Measurements from ENCODE around the gene ACER3. TPM values are rescaled to one million over a fixed set of nuclear protein-coding genes. Genes with fewer than 3 reads are reported as not detected.

The ACER3 gene
- total and polyA plus RNA-seq, 2 of the 4 experiments (the other 2 are of a cell fraction) = 3.5 to 10.0 TPM

GRCh38 chr11:76997512-76997911, 136.8 kb downstream of the ACER3 start:
- Histone ChIP-seq H3K4ac (ENCODE audit: low read depth, low read length) (no peak overlapping the region), H3K9me3 (ENCODE audit: control insufficient read depth, insufficient read depth, low read length) (no peaks in the 10 kb centered on the region), H4K20me1 (ENCODE audit: insufficient read depth, low read length) (no peaks in the 10 kb centered on the region), H3K18ac (ENCODE audit: low read depth, low read length) (no peak overlapping the region), H3K4me2 (ENCODE audit: low read depth, low read length) (no peak overlapping the region), H2BK120ac (ENCODE audit: low read depth, low read length) (no peak overlapping the region), H3K14ac (replicated peaks; ENCODE audit: low read depth, low read length) (no peak overlapping the region), H2AK9ac (replicated peaks; ENCODE audit: low read depth, low read length, poor library complexity) (no peak overlapping the region), H3K4me1 (ENCODE audit: control insufficient read depth, insufficient read depth, low read length) (no peaks in the 10 kb centered on the region), H4K5ac (ENCODE audit: low read depth, low read length) (no peak overlapping the region), H4K91ac (ENCODE audit: insufficient read depth, low read depth, low read length) (no peak overlapping the region), H3K56ac (ENCODE audit: extremely low read depth, insufficient read depth, low read length) (no peak overlapping the region), H2BK5ac (ENCODE audit: low read depth, low read length, poor library complexity, severe bottlenecking) (no peak overlapping the region), H2BK15ac (ENCODE audit: low read depth, low read length) (no peak overlapping the region), H2AK5ac (ENCODE audit: low read depth, low read length) (no peak overlapping the region), H3K27ac (ENCODE audit: insufficient read depth, low read length) (no peak overlapping the region), H2AFZ (replicated peaks; ENCODE audit: low read length, poor library complexity) (no peak overlapping the region), H3K23ac (ENCODE audit: low read depth, low read length) (no peak overlapping the region), H3K36me3 (ENCODE audit: control insufficient read depth, insufficient read depth, low read length) (no peaks in the 10 kb centered on the region), H3K4me3 (ENCODE audit: insufficient read depth, low read depth, low read length) (no peak overlapping the region), H3K9ac (ENCODE audit: low read depth, low read length) (no peak overlapping the region), H3K27me3 (ENCODE audit: control insufficient read depth, insufficient read depth, low read length) (no peaks in the 10 kb centered on the region), H3K9me1 (ENCODE audit: insufficient read depth, low read length) (no peaks in the 10 kb centered on the region), H2BK20ac (ENCODE audit: low read depth, low read length) (no peak overlapping the region), H3K79me1 (ENCODE audit: low read depth in 1 of 2, low read length in 2 of 2) (no peaks in the 10 kb centered on the region), H4K8ac (ENCODE audit: low read depth in 2 of 2, low read length in 2 of 2) (no peak overlapping the region)
- DNase-seq (no peak), ATAC-seq (ENCODE audit: low read depth) (no peak)
- dilution Hi-C loops (cut with HindIII; ENCODE audit: low sequenced_read_pairs, unreplicated experiment) = no loop called here
- no CpG with 5 or more reads among the region's 1 CpG for WGBS, 2 experiments (ENCODE audit: extremely low coverage in 2 of 2, insufficient read length in 1 of 2)
- TF ChIP-seq RAD21 (IDR thresholded peaks at IDR 0.05; ENCODE audit: low read length) = no peak
- TF ChIP-seq MXI1 (IDR thresholded peaks at IDR 0.05; ENCODE audit: borderline replicate concordance, low read depth, low read length) = no peak
- TF ChIP-seq MAFK (IDR thresholded peaks at IDR 0.05; ENCODE audit: low read depth, low read length) = no peak
- no peak for TF ChIP-seq FOS (IDR thresholded peaks at IDR 0.05; ENCODE audit: low read depth, low read length)
- TF ChIP-seq RFX5 (IDR thresholded peaks at IDR 0.05; ENCODE audit: low read depth, low read length) = no peak
- TF ChIP-seq RCOR1 (IDR thresholded peaks at IDR 0.05; ENCODE audit: insufficient replicate concordance, low read length) = no peak
- TF ChIP-seq SMC3 (IDR thresholded peaks at IDR 0.05; ENCODE audit: low read depth, low read length) = no peak
- no peak for TF ChIP-seq NFE2L2 (IDR thresholded peaks at IDR 0.05; ENCODE audit: low read depth, low read length)
- TF ChIP-seq CEBPB (IDR thresholded peaks at IDR 0.05; ENCODE audit: low read depth, low read length) = no peak
- no peak for TF ChIP-seq CHD1 (IDR thresholded peaks at IDR 0.05; ENCODE audit: low read depth, low read length)
- no peak for TF ChIP-seq POLR2A (IDR thresholded peaks at IDR 0.05; ENCODE audit: low read depth, low read length)
- TF ChIP-seq, protein P1, sequence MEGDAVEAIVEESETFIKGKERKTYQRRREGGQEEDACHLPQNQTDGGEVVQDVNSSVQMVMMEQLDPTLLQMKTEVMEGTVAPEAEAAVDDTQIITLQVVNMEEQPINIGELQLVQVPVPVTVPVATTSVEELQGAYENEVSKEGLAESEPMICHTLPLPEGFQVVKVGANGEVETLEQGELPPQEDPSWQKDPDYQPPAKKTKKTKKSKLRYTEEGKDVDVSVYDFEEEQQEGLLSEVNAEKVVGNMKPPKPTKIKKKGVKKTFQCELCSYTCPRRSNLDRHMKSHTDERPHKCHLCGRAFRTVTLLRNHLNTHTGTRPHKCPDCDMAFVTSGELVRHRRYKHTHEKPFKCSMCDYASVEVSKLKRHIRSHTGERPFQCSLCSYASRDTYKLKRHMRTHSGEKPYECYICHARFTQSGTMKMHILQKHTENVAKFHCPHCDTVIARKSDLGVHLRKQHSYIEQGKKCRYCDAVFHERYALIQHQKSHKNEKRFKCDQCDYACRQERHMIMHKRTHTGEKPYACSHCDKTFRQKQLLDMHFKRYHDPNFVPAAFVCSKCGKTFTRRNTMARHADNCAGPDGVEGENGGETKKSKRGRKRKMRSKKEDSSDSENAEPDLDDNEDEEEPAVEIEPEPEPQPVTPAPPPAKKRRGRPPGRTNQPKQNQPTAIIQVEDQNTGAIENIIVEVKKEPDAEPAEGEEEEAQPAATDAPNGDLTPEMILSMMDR (conservative IDR thresholded peaks at IDR 0.05; ENCODE audit: low read depth, low read length) = no peak
- TF ChIP-seq, protein P2, sequence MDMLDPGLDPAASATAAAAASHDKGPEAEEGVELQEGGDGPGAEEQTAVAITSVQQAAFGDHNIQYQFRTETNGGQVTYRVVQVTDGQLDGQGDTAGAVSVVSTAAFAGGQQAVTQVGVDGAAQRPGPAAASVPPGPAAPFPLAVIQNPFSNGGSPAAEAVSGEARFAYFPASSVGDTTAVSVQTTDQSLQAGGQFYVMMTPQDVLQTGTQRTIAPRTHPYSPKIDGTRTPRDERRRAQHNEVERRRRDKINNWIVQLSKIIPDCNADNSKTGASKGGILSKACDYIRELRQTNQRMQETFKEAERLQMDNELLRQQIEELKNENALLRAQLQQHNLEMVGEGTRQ (IDR thresholded peaks at IDR 0.05; ENCODE audit: low read depth, low read length) = no peak
- no peak for TF ChIP-seq MAZ (IDR thresholded peaks at IDR 0.05; ENCODE audit: borderline replicate concordance, low read depth, low read length)
- no peak for TF ChIP-seq BHLHE40 (IDR thresholded peaks at IDR 0.05; ENCODE audit: low read depth, low read length)
- TF ChIP-seq ELK1 (IDR thresholded peaks at IDR 0.05; ENCODE audit: borderline replicate concordance, low read depth, low read length) = no peak
- BruUV-seq (replicated peaks) = no TSS peak
- intact Hi-C loops (cut with micrococcal nuclease) = no loop called here
- CTCF ChIA-PET = interaction anchor here (0.7 to 1.0 kb wide), 2 partner anchors 10 to 78 kb away, joined by 3 to 4 read pairs; no protein-coding TSS in a partner anchor
- in situ Hi-C loops (cut with MboI; ENCODE audit: low sequenced_read_pairs) = no loop called here
- POLR2A ChIA-PET (ENCODE audit: unreplicated experiment) = no interaction called here
